Upper lobe of left lung (tissue), 6 donors: ENCODE results near the gene TPSD1. TPM values are rescaled to one million over a fixed set of nuclear protein-coding genes. Genes with fewer than 3 reads are reported as not detected.
A peak's percentile ranks its signal among the peaks of the same experiment; 100 is the strongest.

Experiments
- ATAC-seq, 2 donors: fragments of 200-7000 bp; cut with Tn5 transposase; one replicate each; pipeline ENCODE4 v1.9.1; 2022; ENCODE audit warnings: mild to moderate bottlenecking in 2 of 2, moderate library complexity in 2 of 2; ENCODE audit not compliant: low FRiP score in 2 of 2
- DNase-seq, 2 donors: peaks; one replicate each; pipeline ENCODE4 v3.0.0-alpha.2; 2019 to 2020
- H3K27ac ChIP-seq, 4 donors: fragments of 200-600 bp; sonication (generic); one replicate each; pipeline ENCODE4 v1.5.1; 2016 to 2019
- H3K27me3 ChIP-seq, 4 donors: fragments of 200-600 bp; sonication (generic); one replicate each; pipeline ENCODE4 v1.5.1; 2017 to 2019
- H3K36me3 ChIP-seq, 4 donors: fragments of 200-600 bp; sonication (generic); one replicate each; pipeline ENCODE4 v1.5.1; 2016 to 2019
- H3K4me1 ChIP-seq, 4 donors: fragments of 200-600 bp; sonication (generic); one replicate each; pipeline ENCODE4 v1.5.1; 2018 to 2019
- H3K4me3 ChIP-seq, 4 donors: fragments of 200-600 bp; sonication (generic); one replicate each; pipeline ENCODE4 v1.5.1; 2017 to 2019; ENCODE audit warnings: mild to moderate bottlenecking in 2 of 4, moderate library complexity in 1 of 4
- H3K9me3 ChIP-seq, 4 donors: fragments of 200-600 bp; sonication (generic); one replicate each; pipeline ENCODE4 v1.5.1; 2018 to 2019
- CTCF ChIP-seq, 6 experiments: fragments of 450-650 bp in 4 of 6; fragments of 200-600 bp in 2 of 6; sonication (generic) in 2 of 6; IDR thresholded peaks; one replicate each; pipeline ENCODE4 v1.5.1; 2016 to 2019; ENCODE audit warnings: antibody characterized with exemption in 6 of 6
- EP300 ChIP-seq, 4 donors: sonication (generic); formaldehyde crosslinking; IDR thresholded peaks; one replicate each; pipeline ENCODE4 v1.5.1; 2017; ENCODE audit warnings: antibody characterized with exemption in 4 of 4, control low read depth in 2 of 4
- POLR2A ChIP-seq, 4 donors: fragments of 450-650 bp; IDR thresholded peaks; one replicate each; pipeline ENCODE4 v1.5.1; 2016 to 2017; ENCODE audit warnings: antibody characterized with exemption in 4 of 4, mild to moderate bottlenecking in 2 of 4
- POLR2AphosphoS5 ChIP-seq, 2 donors: sonication (generic); formaldehyde crosslinking; IDR thresholded peaks; one replicate each; pipeline ENCODE4 v1.5.1; 2017; ENCODE audit warnings: antibody characterized with exemption in 2 of 2
- WGBS, 2 donors: methylation state at CpG; one replicate each; pipeline ENCODE4 v1.1.5; 2017 to 2018; 5-methylcytosine and 5-hydroxymethylcytosine counted together
- total RNA-seq, 6 donors: library from RNA; depleted of rRNA in 4 of 6; stranded (reverse); fragments of >200 nt in 4 of 6; gene quantifications; one replicate each; pipeline versions ENCODE4 v1.1.0 to v1.2.1, GENCODE V29; 2016 to 2021
- donor health status: DM: no; HTN: no; CAD: no; lungs with moderate emphysema.
- donor health status: DM: no; HTN: yes; CAD: no; lungs with severe emphysema.

TPSD1 gene
- total RNA-seq, 6 donors from 2014 or later = 1.3 to 14.0 (median 6.4) TPM

GRCh38 chr16:1278477-1278876 lies 22.6 kb downstream of the TPSD1 start:
- TF ChIP-seq POLR2A (IDR thresholded peaks at IDR 0.05) (no peak), CTCF (IDR thresholded peaks at IDR 0.05) (no peak), POLR2AphosphoS5 (IDR thresholded peaks at IDR 0.05) (no peak), EP300 (IDR thresholded peaks at IDR 0.05) (no peak)
- no peaks in the 10 kb centered on the region for H3K9me3 ChIP-seq
- peaks cover 0 to 11% (median 0%) of the 10 kb centered on the region in 4 donors for H3K27me3 ChIP-seq
- no peaks in the 10 kb centered on the region for H3K36me3 ChIP-seq
- peak in 1 of 2 donors; percentile 39 for DNase-seq
- H3K4me3 ChIP-seq = no peak overlapping the region
- WGBS, 2 donors = 7 to 30% methylated on average over 3 to 15 of the region's 18 CpGs
- no peak for ATAC-seq
- H3K27ac ChIP-seq = no peak overlapping the region
- no peaks in the 10 kb centered on the region for H3K4me1 ChIP-seq

- H3K36me3 ChIP-seq = no peaks in the 10 kb centered on the region
- H3K4me3 ChIP-seq = no peak overlapping the region
- no peaks in the 10 kb centered on the region for H3K4me1 ChIP-seq
- DNase-seq = peak in 1 of 2 donors; percentile 66
- H3K27me3 ChIP-seq = peaks cover 0 to 11% (median 0%) of the 10 kb centered on the region in 4 donors
- WGBS, 2 donors = 76 to 84% methylated on average over 24 to 25 of the region's 30 CpGs
- no peak for ATAC-seq
- no peak overlapping the region for H3K27ac ChIP-seq
- H3K9me3 ChIP-seq = no peaks in the 10 kb centered on the region
- no peak for TF ChIP-seq CTCF (IDR thresholded peaks at IDR 0.05)
- no peak for TF ChIP-seq POLR2A (IDR thresholded peaks at IDR 0.05)
- TF ChIP-seq EP300 (IDR thresholded peaks at IDR 0.05) = no peak
- TF ChIP-seq POLR2AphosphoS5 (IDR thresholded peaks at IDR 0.05) = no peak
These were observed 23.4 kb downstream of the TPSD1 start for GRCh38 chr16:1279081-1279944.

GRCh38 chr16:1279945-1280589 lies 24.2 kb downstream of the TPSD1 start:
- peaks cover 0 to 11% (median 0%) of the 10 kb centered on the region in 4 donors for H3K27me3 ChIP-seq
- H3K4me1 ChIP-seq = no peaks in the 10 kb centered on the region
- no peak overlapping the region for H3K27ac ChIP-seq
- WGBS, 2 donors = 78 to 84% methylated on average over 13 to 28 of the region's 29 CpGs
- TF ChIP-seq CTCF (IDR thresholded peaks at IDR 0.05) (no peak), POLR2A (IDR thresholded peaks at IDR 0.05) (no peak), POLR2AphosphoS5 (IDR thresholded peaks at IDR 0.05) (no peak)
- DNase-seq (peak in 1 of 2 donors; percentile 81), ATAC-seq (peak in 1 of 2 donors; percentile 16)
- H3K9me3 ChIP-seq = no peaks in the 10 kb centered on the region
- no peaks in the 10 kb centered on the region for H3K36me3 ChIP-seq
- no peak overlapping the region for H3K4me3 ChIP-seq

- 62 to 77% methylated on average over 7 of the region's 8 CpGs for WGBS, 2 donors
- TF ChIP-seq POLR2AphosphoS5 (IDR thresholded peaks at IDR 0.05) (no peak), EP300 (IDR thresholded peaks at IDR 0.05) (no peak), POLR2A (IDR thresholded peaks at IDR 0.05) (no peak), CTCF (IDR thresholded peaks at IDR 0.05) (no peak)
- Histone ChIP-seq H3K27me3 (peaks cover 0 to 11% (median 0%) of the 10 kb centered on the region in 4 donors), H3K9me3 (no peaks in the 10 kb centered on the region), H3K4me3 (no peak overlapping the region), H3K27ac (no peak overlapping the region), H3K4me1 (no peaks in the 10 kb centered on the region), H3K36me3 (no peaks in the 10 kb centered on the region)
- DNase-seq (no peak), ATAC-seq (no peak)
These were observed 24.9 kb downstream of the TPSD1 start for GRCh38 chr16:1280783-1281182.
